GM21390 (cell line): Measurements from ENCODE around the gene MGMT.

Experiments
- ATAC-seq: cut with Tn5 transposase; IDR thresholded peaks from one replicate; pipeline ENCODE4 v1.9.1; 2021; ENCODE audit not compliant: unreplicated experiment

MGMT gene

DNA sequence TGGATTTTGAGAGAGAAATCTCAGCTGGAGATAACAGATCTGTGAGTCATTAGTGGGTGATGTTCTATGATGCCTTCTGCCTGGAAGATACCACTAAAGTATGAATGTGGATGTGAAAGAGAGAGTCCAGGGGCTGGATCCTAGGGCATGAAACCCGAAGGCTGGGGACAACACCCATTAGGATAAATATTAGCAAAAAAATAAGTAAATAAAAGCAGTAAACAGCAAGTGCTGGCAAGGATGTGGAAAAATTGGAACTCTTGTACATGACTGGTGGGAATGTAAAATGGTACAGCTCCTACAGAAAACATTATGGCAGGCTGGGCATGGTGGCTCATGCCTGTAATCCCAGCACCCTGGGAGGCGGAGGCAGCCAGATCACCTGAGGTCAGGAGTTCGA lies 16.6 kb upstream of the MGMT start:
- no peak for ATAC-seq

DNA sequence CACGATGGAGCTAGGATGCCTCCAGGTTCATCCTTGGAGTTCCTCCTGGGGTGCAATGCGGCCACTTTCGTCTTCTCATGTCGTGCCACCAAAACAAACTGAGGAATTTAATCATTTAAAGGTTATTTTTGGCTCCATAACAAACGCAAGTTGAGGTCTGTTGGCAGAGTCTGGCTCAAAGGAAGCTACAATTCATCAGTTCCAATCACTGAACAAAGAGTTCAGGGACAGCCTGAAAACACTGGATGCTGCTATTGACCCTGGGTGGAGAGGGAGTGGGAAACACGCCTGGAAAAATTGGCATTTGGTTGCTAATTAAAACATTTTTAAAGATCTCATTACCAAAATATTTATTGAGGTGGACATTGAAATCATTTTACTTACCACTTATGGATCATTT lies 11.4 kb upstream of the MGMT start:
- ATAC-seq = no peak

DNA sequence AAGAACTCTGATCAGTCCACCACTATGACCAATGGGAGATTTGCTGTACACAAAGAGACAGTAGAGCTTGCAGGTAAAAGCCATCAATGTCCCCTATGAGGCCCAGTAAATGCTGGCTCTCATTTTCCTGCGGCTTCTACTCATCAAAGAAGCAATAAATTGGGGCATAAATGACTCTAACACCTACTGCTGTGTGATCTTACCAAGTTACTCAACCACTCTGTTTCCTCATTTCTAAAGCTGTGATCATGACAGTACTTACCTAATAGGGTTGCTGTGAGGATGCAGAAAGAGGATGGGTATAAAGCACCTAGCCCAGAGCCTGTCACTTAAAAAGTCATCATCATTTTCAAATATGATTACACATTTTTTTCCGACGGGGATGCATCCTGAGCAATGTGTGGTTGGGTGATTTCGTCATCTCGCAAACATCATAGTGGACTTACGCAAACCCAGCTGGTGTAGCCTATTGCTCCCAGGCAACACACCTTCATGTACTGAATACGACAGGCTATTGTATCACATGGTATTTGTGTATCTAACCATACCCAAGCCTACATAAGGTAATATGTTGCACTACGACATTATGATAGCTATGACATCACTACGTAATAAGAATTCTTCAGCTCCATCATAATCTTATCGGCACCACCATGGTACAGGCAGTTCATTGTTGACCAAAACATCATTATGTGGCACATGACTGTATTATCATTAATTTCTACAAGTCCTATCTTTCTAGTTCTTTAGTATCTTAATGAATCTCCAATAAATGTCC lies 7.1 kb upstream of the MGMT start:
- no peak for ATAC-seq

DNA sequence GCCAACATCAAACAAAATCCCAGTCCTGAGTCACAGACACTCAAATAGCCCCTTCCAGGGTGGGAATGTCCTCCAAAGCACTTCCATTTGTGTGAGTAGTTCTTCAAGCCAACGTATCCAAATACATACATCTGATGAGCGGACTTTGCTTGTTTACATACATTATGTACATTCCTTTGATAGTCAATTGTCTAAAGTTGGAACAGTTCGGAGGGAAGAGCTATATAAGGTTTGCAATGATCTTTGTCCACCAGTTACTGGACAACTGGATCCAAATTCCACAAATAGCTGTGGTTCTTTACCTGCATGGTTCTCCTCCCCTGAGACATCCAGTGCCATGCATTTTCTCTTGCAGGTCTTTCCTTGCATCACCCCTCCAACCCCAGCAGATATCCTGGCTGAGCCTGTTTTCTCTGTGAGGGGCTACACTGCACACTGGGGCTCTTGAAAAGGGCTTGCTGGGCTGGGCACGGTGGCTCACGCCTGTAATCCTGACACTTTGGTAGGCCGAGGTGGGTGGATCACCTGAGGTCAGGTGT lies 4.7 kb upstream of the MGMT start:
- no peak for ATAC-seq

DNA sequence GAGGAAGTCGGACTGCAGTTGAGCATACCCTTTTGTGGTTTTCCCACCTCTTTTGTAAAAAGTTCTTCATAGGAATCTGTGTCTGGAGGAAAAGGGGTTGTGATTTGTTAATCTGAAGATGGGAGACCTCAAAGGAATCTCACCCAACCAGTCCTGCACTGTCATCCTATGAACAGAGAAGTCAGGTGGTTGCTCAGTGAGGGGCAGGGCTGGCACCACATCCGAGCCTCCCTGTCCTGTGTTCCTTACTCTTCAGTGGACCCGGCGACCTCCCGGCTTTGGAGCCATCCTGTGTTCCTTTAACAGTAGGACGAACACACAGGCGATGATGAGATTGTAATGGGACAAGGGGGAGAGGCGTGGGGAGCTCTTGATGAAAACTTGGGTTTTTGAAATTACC lies 2.8 kb upstream of the MGMT start:
- ATAC-seq = no peak

DNA sequence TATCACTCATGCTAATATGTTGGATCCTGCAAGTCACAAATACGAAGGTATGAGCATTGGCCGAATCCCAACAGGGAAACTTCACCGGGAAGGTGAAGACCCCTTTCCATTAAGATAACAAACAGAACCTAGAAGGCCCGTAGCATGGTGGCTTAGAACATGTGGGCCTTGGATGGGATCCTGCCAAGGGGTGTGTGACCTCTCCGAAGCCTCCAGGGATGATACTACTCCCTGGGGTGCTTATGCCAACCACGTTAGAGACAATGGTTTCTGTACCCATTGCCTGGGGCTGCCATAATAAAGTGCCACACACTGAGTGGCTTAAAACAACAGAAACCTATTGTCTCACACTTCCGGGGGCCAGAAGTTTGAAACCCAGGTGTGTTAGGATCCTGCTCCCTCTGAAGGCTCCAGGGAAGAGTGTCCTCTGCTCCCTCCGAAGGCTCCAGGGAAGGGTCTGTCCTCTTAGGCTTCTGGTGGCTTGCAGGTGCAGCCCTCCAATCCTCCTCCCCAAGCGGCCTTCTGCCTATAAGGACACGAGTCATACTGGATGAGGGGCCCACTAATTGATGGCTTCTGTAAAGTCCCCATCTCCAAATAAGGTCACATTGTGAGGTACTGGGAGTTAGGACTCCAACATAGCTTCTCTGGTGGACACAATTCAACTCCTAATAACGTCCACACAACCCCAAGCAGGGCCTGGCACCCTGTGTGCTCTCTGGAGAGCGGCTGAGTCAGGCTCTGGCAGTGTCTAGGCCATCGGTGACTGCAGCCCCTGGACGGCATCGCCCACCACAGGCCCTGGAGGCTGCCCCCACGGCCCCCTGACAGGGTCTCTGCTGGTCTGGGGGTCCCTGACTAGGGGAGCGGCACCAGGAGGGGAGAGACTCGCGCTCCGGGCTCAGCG lies 992 bp upstream of the MGMT start:
- no peak for ATAC-seq

DNA sequence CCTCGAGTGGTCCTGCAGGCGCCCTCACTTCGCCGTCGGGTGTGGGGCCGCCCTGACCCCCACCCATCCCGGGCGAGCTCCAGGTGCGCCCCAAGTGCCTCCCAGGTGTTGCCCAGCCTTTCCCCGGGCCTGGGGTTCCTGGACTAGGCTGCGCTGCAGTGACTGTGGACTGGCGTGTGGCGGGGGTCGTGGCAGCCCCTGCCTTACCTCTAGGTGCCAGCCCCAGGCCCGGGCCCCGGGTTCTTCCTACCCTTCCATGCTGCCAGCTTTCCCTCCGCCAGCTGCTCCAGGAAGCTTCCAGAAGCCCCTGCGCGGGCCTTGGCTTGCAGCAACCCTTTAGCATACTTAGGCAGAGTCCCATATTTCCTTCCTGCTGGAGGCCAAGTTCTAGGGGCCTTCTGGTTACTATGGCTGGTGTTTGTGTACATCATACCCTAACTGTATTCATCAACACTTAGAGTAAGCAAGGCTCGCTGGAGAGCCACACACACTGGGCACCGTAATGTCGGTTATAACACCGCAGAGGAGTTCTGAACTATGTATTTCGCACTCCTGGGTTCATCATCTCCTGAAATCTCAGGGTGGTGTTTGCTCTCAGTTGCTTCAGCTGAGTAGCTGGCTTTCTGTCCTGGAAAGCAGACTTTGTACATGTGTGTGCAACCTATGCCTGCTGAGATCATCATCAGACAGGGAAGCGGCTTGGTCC lies 471 bp downstream of the MGMT start:
- peak; percentile 7 for ATAC-seq

DNA sequence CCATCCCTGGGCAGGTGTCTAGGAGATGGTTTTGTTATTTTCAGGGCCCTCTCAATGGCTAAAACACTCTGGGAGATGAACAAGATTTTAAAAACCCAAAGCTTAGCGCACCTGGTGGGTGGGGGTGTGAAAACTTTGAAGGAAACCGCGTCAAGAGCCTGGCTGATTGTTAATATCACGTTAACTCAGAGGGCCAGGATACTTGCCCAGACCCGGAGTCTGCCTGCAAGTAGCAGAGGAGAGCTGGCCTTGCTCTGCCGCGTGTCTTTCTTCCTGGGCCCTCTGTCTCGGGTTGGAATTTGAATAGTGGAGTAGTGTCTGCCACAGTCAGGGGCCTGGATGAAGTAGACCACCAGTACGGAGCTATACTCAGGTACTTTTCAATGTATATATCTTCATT lies 1.1 kb downstream of the MGMT start:
- ATAC-seq = no peak

DNA sequence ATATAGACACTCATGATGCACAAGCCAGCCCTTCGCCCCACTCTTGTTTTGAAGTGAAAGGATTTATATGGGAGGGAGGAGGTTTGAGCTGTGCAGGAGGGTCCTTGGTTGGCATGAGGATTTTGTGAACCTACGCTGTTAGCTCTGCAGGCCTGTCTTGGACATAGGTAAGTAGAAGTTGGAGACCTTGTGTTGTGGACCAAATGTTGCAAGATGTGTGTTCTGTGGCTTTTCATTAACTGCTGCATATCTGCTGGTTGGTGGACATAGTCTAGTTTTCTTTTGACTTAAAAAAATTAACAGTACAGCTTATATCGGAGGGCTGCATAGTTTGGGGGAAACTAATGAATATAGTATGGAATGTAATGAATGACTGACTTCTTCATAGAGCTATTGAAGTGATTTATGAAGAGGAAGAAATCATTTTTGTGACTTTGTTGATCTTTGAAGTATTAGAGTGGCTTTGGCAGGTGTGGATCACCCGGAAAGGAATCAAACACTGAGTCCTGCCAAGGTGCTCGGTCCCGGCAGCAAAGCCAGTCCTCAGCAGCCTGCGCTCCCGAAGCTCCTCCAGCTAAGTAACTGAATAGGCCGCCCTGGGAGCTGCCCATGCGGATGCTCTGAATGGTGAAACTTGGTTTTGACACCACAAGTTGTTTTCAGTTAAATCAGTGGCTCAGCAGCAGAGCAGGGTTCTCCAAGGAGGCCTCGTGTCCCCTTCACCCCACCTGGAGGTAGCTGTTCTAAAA lies 3.2 kb downstream of the MGMT start:
- no peak for ATAC-seq

DNA sequence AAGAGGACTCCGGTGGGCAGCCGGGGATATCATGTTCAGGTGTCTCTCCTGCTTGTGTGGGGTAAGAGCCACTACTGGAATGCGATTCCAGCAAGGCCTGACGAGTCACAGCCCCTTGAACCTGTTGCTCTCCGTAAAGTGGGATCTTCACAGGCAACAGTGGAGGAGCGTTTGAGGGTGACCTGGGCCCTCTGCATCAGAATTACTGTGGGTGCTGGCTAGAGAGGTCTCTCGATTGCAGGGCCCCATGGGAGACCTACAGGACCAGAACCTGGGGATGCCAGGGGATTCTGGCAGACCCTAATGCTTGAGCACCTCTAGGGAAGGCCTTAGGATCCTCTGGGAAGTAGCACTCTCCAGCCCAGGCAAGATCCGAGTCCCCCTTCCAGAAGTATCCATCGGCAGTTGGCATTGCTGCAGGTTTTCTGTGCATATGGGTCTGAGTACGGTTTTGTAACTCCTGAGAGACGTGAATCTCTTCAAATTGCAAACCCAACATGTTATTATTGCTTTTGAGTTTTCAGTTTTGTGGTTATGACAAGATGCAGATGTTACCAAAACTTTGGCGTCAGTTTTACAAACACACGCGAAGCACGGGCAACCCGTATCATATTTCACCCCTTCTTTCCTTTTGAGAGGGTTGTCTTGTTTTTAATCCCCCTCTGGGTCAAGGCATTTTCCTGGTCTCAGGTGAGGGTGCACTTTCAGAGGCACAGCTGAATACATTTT lies 4.6 kb downstream of the MGMT start:
- ATAC-seq = no peak

DNA sequence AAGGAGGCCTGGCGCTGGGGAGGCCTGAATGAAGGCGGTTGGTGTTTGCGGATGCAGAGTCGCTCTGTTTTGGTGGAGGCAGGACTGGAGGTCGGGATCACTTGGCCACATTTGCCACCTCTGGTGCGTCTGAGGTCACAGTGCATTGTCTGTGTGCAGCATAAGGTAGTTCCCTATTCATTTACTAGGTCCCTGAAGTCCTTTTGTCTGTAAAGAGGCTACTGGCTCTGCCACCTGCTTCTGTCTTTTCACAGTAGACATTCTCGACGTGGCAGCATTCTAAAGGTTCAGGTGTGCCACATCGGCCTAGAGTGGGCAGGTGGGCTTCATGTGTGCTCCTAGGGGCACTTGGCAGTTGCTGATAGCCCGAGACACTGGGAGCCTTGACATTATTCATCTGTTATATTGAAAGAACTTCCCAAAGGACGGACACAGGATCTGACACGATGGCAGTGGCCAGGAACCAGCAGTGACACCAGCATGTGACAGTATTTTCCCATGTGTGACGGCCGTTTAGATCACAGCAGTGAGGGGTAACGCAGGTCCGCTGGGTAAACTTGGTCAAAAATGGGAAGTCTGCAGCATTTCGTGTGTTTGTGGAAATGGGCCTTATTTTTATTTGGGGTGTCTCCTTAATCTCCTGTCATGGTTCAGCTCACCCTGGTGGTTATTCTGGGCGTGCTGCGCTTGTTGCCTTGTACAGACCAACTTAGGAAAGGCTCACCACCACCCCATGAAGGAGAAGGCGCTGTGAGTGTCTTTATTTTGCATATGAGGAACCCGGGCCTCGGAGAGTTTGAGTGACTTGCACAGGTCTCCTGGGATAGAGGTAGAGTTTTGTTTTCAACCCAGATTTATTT lies 5.9 kb downstream of the MGMT start:
- ATAC-seq = no peak

DNA sequence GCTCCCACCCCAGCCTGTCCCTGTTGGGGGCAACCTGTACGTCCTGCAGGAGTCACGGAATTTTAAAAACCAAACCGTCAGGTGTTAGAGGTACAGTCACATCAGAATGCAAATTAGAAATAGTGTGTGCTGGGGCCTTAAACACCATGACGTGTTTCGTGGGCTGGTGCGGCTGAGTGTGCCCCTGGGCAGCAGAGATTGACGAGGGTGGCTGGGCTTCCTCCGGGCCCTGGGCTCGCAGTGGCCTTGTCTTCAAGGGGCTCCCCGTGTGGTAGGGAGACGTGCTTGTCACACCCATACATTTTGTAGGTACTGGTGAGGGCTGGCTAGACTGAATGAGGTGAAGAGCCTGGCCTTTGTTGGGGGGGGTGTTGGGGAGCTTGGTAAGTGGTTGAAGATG lies 7.6 kb downstream of the MGMT start:
- no peak for ATAC-seq

DNA sequence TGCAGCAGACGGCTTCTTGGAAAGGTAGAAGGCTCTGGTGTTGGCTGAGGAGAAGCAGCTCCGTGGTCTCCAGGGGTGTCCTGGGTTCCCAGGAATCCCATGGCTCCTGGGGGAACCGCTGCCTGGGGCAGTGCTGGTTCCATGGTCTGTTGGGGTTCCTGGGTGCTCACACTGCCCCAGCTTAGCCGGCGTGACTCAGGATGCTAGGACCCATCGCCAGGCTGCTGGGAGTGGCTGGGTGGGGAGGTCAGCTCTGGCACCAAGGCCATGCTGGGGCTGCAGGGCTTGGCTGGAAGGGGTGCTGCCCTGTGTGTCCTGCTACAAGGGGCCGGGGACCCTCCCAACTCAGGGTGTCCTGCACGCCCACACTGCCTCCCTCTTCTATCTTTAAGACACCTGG lies 9.4 kb downstream of the MGMT start:
- ATAC-seq = no peak

DNA sequence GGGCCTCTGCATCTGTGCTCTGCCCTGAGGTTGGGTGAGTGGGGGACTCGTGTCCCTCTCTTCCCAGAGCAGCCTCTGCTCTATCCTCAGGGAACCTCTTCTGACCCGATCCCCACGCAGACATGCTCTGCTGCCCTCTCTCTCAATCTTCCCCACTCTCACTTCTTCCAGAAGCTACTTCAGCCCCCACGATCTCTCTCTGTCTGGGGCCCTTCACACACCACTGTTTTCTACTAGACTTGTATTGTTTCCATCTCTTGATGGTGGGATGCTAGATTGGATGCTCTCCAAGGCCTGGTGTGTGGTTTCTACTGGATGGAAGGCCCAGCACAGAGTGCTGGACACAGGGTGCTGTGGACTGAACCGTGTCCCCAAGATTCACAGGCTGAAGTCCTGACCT lies 10.0 kb downstream of the MGMT start:
- no peak for ATAC-seq

DNA sequence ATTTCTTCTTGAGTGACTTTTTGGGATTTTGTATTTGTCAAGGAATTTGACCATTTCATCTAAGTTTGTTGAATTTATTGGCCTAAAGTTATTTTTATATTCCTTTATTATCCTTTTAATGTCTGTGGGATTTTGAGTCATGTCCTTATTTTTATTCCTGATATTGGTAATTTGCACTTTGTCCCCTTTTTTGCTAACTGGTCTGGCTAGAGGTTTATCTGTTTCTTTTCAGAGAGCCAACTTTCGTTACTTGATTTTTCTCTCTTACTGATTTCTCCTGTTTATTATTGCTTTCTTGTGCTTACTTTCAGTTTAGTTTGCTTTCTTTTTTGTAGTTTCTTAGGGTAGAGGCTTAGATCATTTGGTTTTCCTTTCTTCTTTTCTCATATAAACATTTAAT lies 14.6 kb downstream of the MGMT start:
- no peak for ATAC-seq

DNA sequence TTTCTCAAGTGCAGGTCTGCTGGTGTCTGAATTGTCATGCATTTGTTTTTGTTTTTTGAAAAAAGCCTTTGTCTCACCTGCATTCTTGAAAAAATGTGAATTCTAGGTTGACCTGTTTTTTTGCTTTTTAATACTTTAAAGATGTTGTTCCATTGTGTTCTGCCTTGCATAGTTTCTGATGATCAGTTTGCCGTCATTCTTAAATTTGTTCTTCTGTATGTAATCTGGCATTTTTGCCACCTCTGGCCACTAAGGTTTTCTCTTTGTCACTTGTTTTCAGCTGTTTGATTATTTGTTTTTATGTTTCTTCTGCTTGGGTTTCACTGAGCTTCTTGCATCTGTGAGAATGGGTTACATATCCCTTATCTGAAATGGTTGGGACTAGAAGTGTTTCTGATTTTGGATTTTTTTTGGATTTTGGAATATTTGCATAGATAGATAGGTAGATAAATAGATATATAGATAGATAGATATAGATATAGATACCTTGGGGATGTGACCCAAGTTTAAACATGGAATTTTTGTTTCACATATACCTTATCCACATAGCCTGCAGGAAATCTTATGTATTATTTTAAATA lies 16.5 kb downstream of the MGMT start:
- ATAC-seq = no peak

DNA sequence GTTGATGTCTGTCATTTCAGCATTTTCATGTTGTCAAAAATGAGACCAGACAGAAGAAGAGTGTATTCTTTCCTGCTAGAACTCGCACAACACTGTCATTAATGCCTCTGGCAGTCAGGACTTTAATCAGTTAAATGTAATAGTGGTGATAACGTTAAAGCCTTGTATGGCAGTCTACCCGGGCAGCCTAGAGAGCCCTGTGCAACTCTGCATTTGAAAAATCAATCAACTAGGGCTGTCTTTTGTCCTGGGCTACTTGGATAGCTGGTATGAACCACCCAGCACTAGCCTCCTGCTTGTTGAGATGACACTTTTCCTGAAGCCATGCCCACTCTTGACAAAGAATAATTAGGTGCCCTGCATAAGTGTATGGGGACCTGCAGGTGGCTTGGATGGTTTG lies 19.8 kb downstream of the MGMT start:
- no peak for ATAC-seq

DNA sequence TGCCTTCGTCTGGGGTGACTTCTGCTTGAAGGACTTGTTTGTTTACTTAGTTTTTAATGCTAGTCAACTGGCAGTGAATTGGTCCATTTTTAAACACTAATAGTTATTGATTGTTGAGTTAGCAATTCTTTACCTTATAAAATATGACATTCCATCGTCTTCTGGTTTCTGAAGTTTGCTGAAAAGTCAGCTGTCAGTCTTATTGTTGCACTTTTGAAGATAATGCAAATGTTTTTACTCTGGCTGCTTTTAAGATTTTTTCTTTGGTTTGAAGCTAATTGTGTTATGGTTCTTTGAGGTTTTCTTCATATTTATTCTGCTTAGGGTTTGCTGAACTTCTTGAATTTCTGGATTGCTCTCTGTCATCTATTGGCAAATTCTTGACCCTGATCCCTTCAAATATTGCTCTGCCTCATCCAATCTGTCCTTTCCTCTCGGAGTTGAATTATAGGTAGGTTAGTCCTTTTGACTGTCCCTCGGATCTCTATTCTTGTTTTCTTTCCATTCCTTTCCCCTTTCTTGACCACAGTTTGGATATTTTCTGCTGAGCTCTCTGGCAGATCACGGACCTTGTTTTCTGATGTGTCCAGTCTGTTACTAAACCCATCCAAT lies 24.2 kb downstream of the MGMT start:
- ATAC-seq = no peak
